Activated CD8-positive, alpha-beta memory T cell treated with anti-CD3 and anti-CD28 coated beads for 36 hours (primary cell): ENCODE results near the gene PDE4D. TPM values are rescaled to one million over a fixed set of nuclear protein-coding genes. Genes with fewer than 3 reads are reported as not detected.
"Not testable (repeated sequence)": the region's sequence is repeated elsewhere in the genome, so short reads cannot be mapped to it uniquely, and the experiment has no call there.

Experiments used
- CTCF ChIA-PET: fragments of 350-600 bp; sonication (Branson Sonifier 250); formaldehyde crosslinking; loops from one replicate; lab custom pipeline; 2021; ENCODE audit warnings: antibody characterized with exemption; lab: Charles Lee
- POLR2A ChIA-PET: fragments of 350-600 bp; sonication (Branson Sonifier 250); formaldehyde crosslinking; loops from one replicate; lab custom pipeline; 2021; ENCODE audit warnings: antibody characterized with exemption; lab: Charles Lee
- total RNA-seq, 2 experiments: library from RNA; stranded (reverse); gene quantifications; one replicate each; pipeline ENCODE4 v1.2.3, GENCODE V29; 2021

The PDE4D gene
- total RNA-seq, 2 experiments from 2014 or later = 28.4 to 29.0 TPM

- ChIA-PET POLR2A (no interaction called here), CTCF (interaction anchor here (0.9 kb wide), 1 partner anchor 172 kb away, joined by 3 read pairs; no protein-coding TSS in a partner anchor)
Measured at GRCh38 chr5:59005934-59006701, 887.4 kb downstream of the PDE4D start.

- POLR2A ChIA-PET = no interaction called here
- CTCF ChIA-PET = no interaction called here
Measured at GRCh38 chr5:59003641-59004040, 889.9 kb downstream of the PDE4D start.

GRCh38 chr5:59003124-59003523 lies 890.4 kb downstream of the PDE4D start:
- POLR2A ChIA-PET = no interaction called here
- CTCF ChIA-PET = no interaction called here

- CTCF ChIA-PET = interaction anchor here (1.1 kb wide), 1 partner anchor 111 kb away, joined by 3 read pairs; no protein-coding TSS in a partner anchor
Measured at GRCh38 chr5:59002162-59002825, 891.2 kb downstream of the PDE4D start.

GRCh38 chr5:59001716-59002115 lies 891.8 kb downstream of the PDE4D start:
- ChIA-PET CTCF (interaction anchor here (1.1 kb wide), 1 partner anchor 110 kb away, joined by 3 read pairs; no protein-coding TSS in a partner anchor), POLR2A (no interaction called here)

More at GRCh38 chr5:59002162-59002825, 891.2 kb downstream of the PDE4D start:
- POLR2A ChIA-PET = no interaction called here

GRCh38 chr5:59001154-59001553 lies 892.4 kb downstream of the PDE4D start:
- ChIA-PET CTCF (no interaction called here), POLR2A (no interaction called here)

- POLR2A ChIA-PET = no interaction called here
- CTCF ChIA-PET = interaction anchor here (0.6 kb wide), 1 partner anchor 202 kb away, joined by 3 read pairs; no protein-coding TSS in a partner anchor
Measured at GRCh38 chr5:59000211-59000610, 893.3 kb downstream of the PDE4D start.

- POLR2A ChIA-PET = no interaction called here
- CTCF ChIA-PET = interaction anchor here (0.6 kb wide), 1 partner anchor 202 kb away, joined by 3 read pairs; no protein-coding TSS in a partner anchor
Measured at GRCh38 chr5:58999804-59000203, 893.7 kb downstream of the PDE4D start.

- ChIA-PET CTCF (no interaction called here), POLR2A (no interaction called here)
Measured at GRCh38 chr5:58998544-58998943, 895.0 kb downstream of the PDE4D start.

- POLR2A ChIA-PET, CTCF ChIA-PET: not testable (repeated sequence)
Measured at GRCh38 chr5:58995779-58996178, 897.7 kb downstream of the PDE4D start.

- ChIA-PET CTCF (no interaction called here), POLR2A (no interaction called here)
Measured at GRCh38 chr5:58993461-58993860, 900.1 kb downstream of the PDE4D start.

- POLR2A ChIA-PET = no interaction called here
- CTCF ChIA-PET = no interaction called here
Measured at GRCh38 chr5:58988938-58989337, 904.6 kb downstream of the PDE4D start.

- POLR2A ChIA-PET = no interaction called here
- CTCF ChIA-PET = interaction anchor here (0.6 kb wide), 1 partner anchor 84 kb away, joined by 5 read pairs; no protein-coding TSS in a partner anchor
Measured at GRCh38 chr5:58987193-58987592, 906.3 kb downstream of the PDE4D start.

GRCh38 chr5:58986281-58986680 lies 907.2 kb downstream of the PDE4D start:
- ChIA-PET CTCF (interaction anchor here (0.7 kb wide), 1 partner anchor 115 kb away, joined by 3 read pairs; no protein-coding TSS in a partner anchor), POLR2A (interaction anchor here (0.6 kb wide), 1 partner anchor 95 kb away, joined by 7 read pairs; no protein-coding TSS in a partner anchor)

- CTCF ChIA-PET = interaction anchor here (0.7 kb wide), 1 partner anchor 115 kb away, joined by 3 read pairs; no protein-coding TSS in a partner anchor
Measured at GRCh38 chr5:58985759-58986158, 907.8 kb downstream of the PDE4D start.

GRCh38 chr5:58985311-58985710 lies 908.2 kb downstream of the PDE4D start:
- CTCF ChIA-PET = no interaction called here
- POLR2A ChIA-PET = no interaction called here

More at GRCh38 chr5:58985759-58986158, 907.8 kb downstream of the PDE4D start:
- POLR2A ChIA-PET = interaction anchor here (0.6 kb wide), 1 partner anchor 94 kb away, joined by 7 read pairs; no protein-coding TSS in a partner anchor

- ChIA-PET POLR2A (no interaction called here), CTCF (no interaction called here)
Measured at GRCh38 chr5:58983526-58984452, 909.7 kb downstream of the PDE4D start.

- ChIA-PET CTCF (no interaction called here), POLR2A (no interaction called here)
Measured at GRCh38 chr5:58980890-58981289, 912.6 kb downstream of the PDE4D start.

- ChIA-PET POLR2A (no interaction called here), CTCF (interaction anchor here (0.6 kb wide), 1 partner anchor 9 kb away, joined by 3 read pairs; no protein-coding TSS in a partner anchor)
Measured at GRCh38 chr5:58979090-58979489, 914.4 kb downstream of the PDE4D start.
